Measurements from ENCODE around the gene RSRC1.

Gene RSRC1

DNA sequence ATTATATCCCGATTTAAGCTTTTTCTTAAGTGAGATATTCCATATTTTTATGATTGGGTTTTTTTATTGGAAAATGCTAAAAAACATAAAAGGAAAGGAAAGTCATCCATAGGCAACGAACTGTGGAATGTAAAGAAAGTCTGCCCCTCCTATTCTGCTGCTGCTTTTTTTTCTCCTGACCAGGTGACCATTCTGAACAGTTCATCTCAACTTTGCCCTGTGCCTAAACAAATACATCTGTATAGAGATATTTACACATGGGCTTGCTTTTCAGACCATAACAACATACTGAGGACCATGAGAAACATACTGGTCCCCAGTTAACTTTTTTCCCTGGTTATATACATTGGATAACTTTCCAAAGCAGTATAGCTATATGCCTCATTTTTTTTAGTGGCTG lies 442.2 kb downstream of the RSRC1 start:
- H3K27me3 ChIP-seq (ENCODE audit: control insufficient read depth, low read length), result no peaks in the 10 kb centered on the region
- H3K4me3 ChIP-seq (ENCODE audit: low read length), result no peak overlapping the region
- H4K20me1 ChIP-seq (ENCODE audit: control insufficient read depth, insufficient read depth, low read depth, low read length), result no peaks in the 10 kb centered on the region
- no peak for TF ChIP-seq EZH2phosphoT487 (IDR thresholded peaks at IDR 0.05; ENCODE audit: borderline replicate concordance, low read length)
- TF ChIP-seq, protein P1, sequence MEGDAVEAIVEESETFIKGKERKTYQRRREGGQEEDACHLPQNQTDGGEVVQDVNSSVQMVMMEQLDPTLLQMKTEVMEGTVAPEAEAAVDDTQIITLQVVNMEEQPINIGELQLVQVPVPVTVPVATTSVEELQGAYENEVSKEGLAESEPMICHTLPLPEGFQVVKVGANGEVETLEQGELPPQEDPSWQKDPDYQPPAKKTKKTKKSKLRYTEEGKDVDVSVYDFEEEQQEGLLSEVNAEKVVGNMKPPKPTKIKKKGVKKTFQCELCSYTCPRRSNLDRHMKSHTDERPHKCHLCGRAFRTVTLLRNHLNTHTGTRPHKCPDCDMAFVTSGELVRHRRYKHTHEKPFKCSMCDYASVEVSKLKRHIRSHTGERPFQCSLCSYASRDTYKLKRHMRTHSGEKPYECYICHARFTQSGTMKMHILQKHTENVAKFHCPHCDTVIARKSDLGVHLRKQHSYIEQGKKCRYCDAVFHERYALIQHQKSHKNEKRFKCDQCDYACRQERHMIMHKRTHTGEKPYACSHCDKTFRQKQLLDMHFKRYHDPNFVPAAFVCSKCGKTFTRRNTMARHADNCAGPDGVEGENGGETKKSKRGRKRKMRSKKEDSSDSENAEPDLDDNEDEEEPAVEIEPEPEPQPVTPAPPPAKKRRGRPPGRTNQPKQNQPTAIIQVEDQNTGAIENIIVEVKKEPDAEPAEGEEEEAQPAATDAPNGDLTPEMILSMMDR (IDR thresholded peaks at IDR 0.05; ENCODE audit: low read depth, low read length, poor library complexity, severe bottlenecking), result no peak
- H3K9me3 ChIP-seq (ENCODE audit: control insufficient read depth, insufficient read depth, low read length), result no peaks in the 10 kb centered on the region
- H3K4me1 ChIP-seq (ENCODE audit: control insufficient read depth, low read length), result no peaks in the 10 kb centered on the region
- H3K27ac ChIP-seq (ENCODE audit: low read depth, low read length), result no peak overlapping the region
- H3F3A ChIP-seq (ENCODE audit: control insufficient read depth, insufficient read depth), result no peaks in the 10 kb centered on the region
- no peak overlapping the region for H3K4me2 ChIP-seq (ENCODE audit: low read length)
- no peaks in the 10 kb centered on the region for H3K9me2 ChIP-seq (replicated peaks; ENCODE audit: control insufficient read depth, low read length)
- H3K79me2 ChIP-seq (ENCODE audit: control insufficient read depth, low read length), result no peaks in the 10 kb centered on the region
- peaks cover under 1% of the 10 kb centered on the region; the same call in 1 of the 2 replicates for H3K36me3 ChIP-seq (ENCODE audit: control insufficient read depth, low read length)

DNA sequence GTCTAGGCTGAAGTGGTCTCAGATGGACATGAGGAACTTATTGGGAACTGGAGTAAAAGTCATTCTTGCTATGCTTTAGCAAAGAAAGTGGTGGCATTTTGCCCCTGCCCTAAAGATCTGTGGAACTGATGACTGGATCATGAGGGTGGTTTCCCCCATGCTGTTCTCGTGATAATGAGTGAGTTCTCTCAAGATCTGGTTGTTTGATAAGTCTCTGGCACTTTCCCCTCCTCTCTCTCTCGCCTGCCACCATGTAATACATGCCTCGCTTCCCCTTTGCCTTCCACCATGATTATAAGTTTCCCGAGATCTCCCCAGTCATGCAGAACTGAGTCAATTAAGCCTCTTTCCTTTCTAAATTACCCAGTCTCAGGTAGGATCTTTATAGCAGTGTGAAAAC lies 449.6 kb downstream of the RSRC1 start:
- no peak for TF ChIP-seq EZH2phosphoT487 (IDR thresholded peaks at IDR 0.05; ENCODE audit: borderline replicate concordance, low read length)
- TF ChIP-seq, protein P1 (IDR thresholded peaks at IDR 0.05; ENCODE audit: low read depth, low read length, poor library complexity, severe bottlenecking), result no peak
- no peaks in the 10 kb centered on the region for H4K20me1 ChIP-seq (ENCODE audit: control insufficient read depth, insufficient read depth, low read depth, low read length)

DNA sequence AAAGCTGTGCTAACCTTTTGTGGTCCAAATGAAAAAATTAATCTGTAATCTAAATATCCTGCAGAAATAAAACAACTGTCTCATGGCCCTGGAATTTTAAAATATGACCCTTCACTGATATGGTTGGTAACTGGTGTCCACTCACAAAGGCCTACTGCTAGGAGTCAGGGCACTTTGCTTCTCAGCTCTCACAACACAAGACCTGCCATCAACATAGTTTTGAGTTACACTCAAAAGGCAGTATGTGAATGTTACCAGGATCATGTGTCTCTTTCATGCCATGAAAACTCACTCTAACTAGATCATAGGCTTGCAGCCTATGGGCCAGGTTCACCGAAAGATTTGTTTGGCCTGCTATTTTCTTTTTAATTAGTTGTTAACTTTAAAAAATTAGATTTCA lies 451.1 kb downstream of the RSRC1 start:
- H3K27me3 ChIP-seq (ENCODE audit: control insufficient read depth, low read length), result no peaks in the 10 kb centered on the region
- no peaks in the 10 kb centered on the region for H3K4me1 ChIP-seq (ENCODE audit: control insufficient read depth, low read length)
- H3K36me3 ChIP-seq (ENCODE audit: control insufficient read depth, low read length), result no peaks in the 10 kb centered on the region
- H3K79me2 ChIP-seq (ENCODE audit: control insufficient read depth, low read length), result no peaks in the 10 kb centered on the region
- no peaks in the 10 kb centered on the region for H4K20me1 ChIP-seq (ENCODE audit: control insufficient read depth, insufficient read depth, low read depth, low read length)
- H3F3A ChIP-seq (ENCODE audit: control insufficient read depth, insufficient read depth), result no peaks in the 10 kb centered on the region
- no peaks in the 10 kb centered on the region for H3K9me2 ChIP-seq (replicated peaks; ENCODE audit: control insufficient read depth, low read length)
- TF ChIP-seq EZH2phosphoT487 (IDR thresholded peaks at IDR 0.05; ENCODE audit: borderline replicate concordance, low read length), result no peak
- TF ChIP-seq, protein P1 (IDR thresholded peaks at IDR 0.05; ENCODE audit: low read depth, low read length, poor library complexity, severe bottlenecking), result no peak
- H3K4me2 ChIP-seq (ENCODE audit: low read length), result no peak overlapping the region
- no peak overlapping the region for H3K27ac ChIP-seq (ENCODE audit: low read depth, low read length)
- no peak overlapping the region for H3K4me3 ChIP-seq (ENCODE audit: low read length)
- H3K9me3 ChIP-seq (ENCODE audit: control insufficient read depth, insufficient read depth, low read length), result no peaks in the 10 kb centered on the region

More for the DNA sequence above, 449.6 kb downstream of the RSRC1 start:
- H3K4me1 ChIP-seq (ENCODE audit: control insufficient read depth, low read length), result no peaks in the 10 kb centered on the region
- H3K79me2 ChIP-seq (ENCODE audit: control insufficient read depth, low read length), result no peaks in the 10 kb centered on the region
- no peaks in the 10 kb centered on the region for H3K9me3 ChIP-seq (ENCODE audit: control insufficient read depth, insufficient read depth, low read length)
- no peak overlapping the region for H3K4me2 ChIP-seq (ENCODE audit: low read length)
- H3K4me3 ChIP-seq (ENCODE audit: low read length), result no peak overlapping the region
- H3K9me2 ChIP-seq (replicated peaks; ENCODE audit: control insufficient read depth, low read length), result no peaks in the 10 kb centered on the region
- no peaks in the 10 kb centered on the region for H3F3A ChIP-seq (ENCODE audit: control insufficient read depth, insufficient read depth)
- no peaks in the 10 kb centered on the region for H3K27me3 ChIP-seq (ENCODE audit: control insufficient read depth, low read length)
- H3K36me3 ChIP-seq (ENCODE audit: control insufficient read depth, low read length), result no peaks in the 10 kb centered on the region
- H3K27ac ChIP-seq (ENCODE audit: low read depth, low read length), result no peak overlapping the region

DNA sequence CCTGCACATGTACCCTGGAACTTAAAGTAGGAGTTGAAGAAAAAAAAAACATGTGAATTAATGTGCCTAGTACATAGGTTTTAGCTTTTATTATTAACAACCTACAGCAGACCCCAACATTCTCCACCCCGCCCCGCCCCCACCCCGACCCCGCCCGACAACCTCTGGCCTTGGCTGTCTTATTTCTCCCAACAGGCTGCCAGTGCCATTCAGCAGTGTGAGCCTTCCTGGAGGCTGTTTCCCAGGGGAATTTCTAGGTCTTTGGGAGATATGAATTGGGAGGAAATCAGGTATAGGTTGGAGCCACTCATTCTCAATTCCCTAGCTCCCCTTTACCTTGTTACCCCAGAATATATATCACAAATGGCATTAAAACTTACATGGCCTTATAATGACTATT lies 452.8 kb downstream of the RSRC1 start:
- TF ChIP-seq, protein P1 (IDR thresholded peaks at IDR 0.05; ENCODE audit: low read depth, low read length, poor library complexity, severe bottlenecking), result no peak
- TF ChIP-seq EZH2phosphoT487 (IDR thresholded peaks at IDR 0.05; ENCODE audit: borderline replicate concordance, low read length), result no peak
- Histone ChIP-seq H3K27me3 (ENCODE audit: control insufficient read depth, low read length) (no peaks in the 10 kb centered on the region), H3K9me3 (ENCODE audit: control insufficient read depth, insufficient read depth, low read length) (no peaks in the 10 kb centered on the region), H3K4me3 (ENCODE audit: low read length) (no peak overlapping the region), H4K20me1 (ENCODE audit: control insufficient read depth, insufficient read depth, low read depth, low read length) (no peaks in the 10 kb centered on the region), H3K4me2 (ENCODE audit: low read length) (no peak overlapping the region), H3K36me3 (ENCODE audit: control insufficient read depth, low read length) (no peaks in the 10 kb centered on the region), H3F3A (ENCODE audit: control insufficient read depth, insufficient read depth) (no peaks in the 10 kb centered on the region), H3K9me2 (replicated peaks; ENCODE audit: control insufficient read depth, low read length) (no peaks in the 10 kb centered on the region), H3K27ac (ENCODE audit: low read depth, low read length) (no peak overlapping the region), H3K4me1 (ENCODE audit: control insufficient read depth, low read length) (no peaks in the 10 kb centered on the region), H3K79me2 (ENCODE audit: control insufficient read depth, low read length) (no peaks in the 10 kb centered on the region)

All from DOHH2 (cell line).